ENCODE data around the gene MPC1L.

DNA sequence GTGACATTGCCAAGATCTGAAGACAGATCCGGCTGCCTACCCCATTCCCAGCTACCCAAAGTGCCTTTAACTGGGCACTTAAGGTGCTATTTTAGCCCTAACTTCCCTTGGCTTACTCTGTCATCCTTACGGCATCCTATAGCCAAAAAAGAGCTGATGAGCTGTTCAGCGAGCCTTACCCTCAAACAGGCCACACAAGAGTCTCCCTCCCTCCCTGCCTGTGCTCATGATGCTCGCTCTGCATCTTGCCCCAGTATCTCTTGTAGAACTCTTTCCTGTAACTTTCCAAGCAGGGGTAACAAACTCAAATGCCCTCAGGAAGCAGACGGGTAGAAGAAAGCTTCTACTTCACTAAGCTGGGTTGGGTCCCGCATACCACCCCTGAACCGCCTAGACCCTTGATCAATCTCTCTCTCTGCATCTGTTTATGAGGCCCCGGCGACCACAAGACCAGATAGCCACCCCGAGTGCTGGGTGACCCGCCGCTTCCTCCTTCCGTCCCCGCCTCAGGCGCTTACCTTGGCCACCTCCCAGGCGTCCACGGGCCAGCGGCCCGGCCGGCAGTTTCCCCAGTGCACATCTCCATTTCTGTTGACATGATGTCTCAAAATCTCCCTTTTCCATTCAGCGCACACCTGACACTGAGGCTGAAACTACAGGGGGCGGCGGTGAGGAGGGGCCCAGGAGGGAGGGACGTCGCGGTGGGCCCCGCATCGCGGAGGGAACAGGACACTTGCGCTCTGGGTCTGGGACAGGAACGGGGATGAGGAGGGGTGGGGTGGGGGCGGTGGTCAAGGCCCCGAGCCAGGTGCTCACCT is 23.5 kb downstream of the MPC1L start:
- TF ChIP-seq BHLHE40 (IDR thresholded peaks at IDR 0.05; ENCODE audit: borderline replicate concordance) = no peak
- no peak for TF ChIP-seq LEF1 (IDR thresholded peaks at IDR 0.05; ENCODE audit: borderline replicate concordance)
- no peak for TF ChIP-seq SUZ12 (IDR thresholded peaks at IDR 0.05)
- TF ChIP-seq NFRKB (IDR thresholded peaks at IDR 0.05) = no peak
- TF ChIP-seq, protein P1, sequence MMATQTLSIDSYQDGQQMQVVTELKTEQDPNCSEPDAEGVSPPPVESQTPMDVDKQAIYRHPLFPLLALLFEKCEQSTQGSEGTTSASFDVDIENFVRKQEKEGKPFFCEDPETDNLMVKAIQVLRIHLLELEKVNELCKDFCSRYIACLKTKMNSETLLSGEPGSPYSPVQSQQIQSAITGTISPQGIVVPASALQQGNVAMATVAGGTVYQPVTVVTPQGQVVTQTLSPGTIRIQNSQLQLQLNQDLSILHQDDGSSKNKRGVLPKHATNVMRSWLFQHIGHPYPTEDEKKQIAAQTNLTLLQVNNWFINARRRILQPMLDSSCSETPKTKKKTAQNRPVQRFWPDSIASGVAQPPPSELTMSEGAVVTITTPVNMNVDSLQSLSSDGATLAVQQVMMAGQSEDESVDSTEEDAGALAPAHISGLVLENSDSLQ (IDR thresholded peaks at IDR 0.05) = no peak
- TF ChIP-seq SP1 (IDR thresholded peaks at IDR 0.05) = no peak
- no peak for TF ChIP-seq ZNF384 (IDR thresholded peaks at IDR 0.05)
- no peak for TF ChIP-seq ELF4 (IDR thresholded peaks at IDR 0.05)
- TF ChIP-seq TARDBP (IDR thresholded peaks at IDR 0.05) = no peak
- no peak for TF ChIP-seq ARNT (IDR thresholded peaks at IDR 0.05)
